Gastrocnemius medialis (tissue), 4 donors: ENCODE measurements around the gene RNF224. TPM values are rescaled to one million over a fixed set of nuclear protein-coding genes. Genes with fewer than 3 reads are reported as not detected.

Experiments
- ATAC-seq, 2 donors: fragments of 150-250 bp; one replicate each; pipeline ENCODE4 v1.9.1; 2016
- DNase-seq, 2 donors: peaks; one replicate each; pipeline ENCODE4 v3.0.0-alpha.2; 2019
- H3K27ac ChIP-seq, 4 donors: fragments of 200-600 bp; sonication (generic); 1 replicate in 1 of 4; 2 replicates in 3 of 4; pipeline ENCODE4 v1.5.1; 2016 to 2018; ENCODE audit warnings: mild to moderate bottlenecking in 2 of 4, moderate library complexity in 1 of 4
- H3K27me3 ChIP-seq, 3 donors: fragments of 200-600 bp; sonication (generic) in 2 of 3; 1 replicate in 1 of 3; 2 replicates in 2 of 3; pipeline versions ENCODE4 v1.5.1 to v1.6.0; 2016 to 2019; ENCODE audit warnings: mild to moderate bottlenecking in 1 of 3, moderate library complexity in 1 of 3
- H3K36me3 ChIP-seq, 2 donors: fragments of 200-600 bp; sonication (generic) in 1 of 2; one replicate each; pipeline ENCODE4 v1.5.1; 2017 to 2018
- H3K4me1 ChIP-seq, 2 donors: fragments of 200-600 bp; sonication (generic) in 1 of 2; one replicate each; pipeline ENCODE4 v1.5.1; 2016 to 2017; ENCODE audit warnings: mild to moderate bottlenecking in 2 of 2
- H3K4me3 ChIP-seq, 4 donors: fragments of 200-600 bp; sonication (generic) in 3 of 4; 1 replicate in 1 of 4; 2 replicates in 3 of 4; pipeline ENCODE4 v1.5.1; 2016 to 2019; ENCODE audit warnings: mild to moderate bottlenecking in 2 of 4
- H3K9me3 ChIP-seq, 3 donors: fragments of 200-600 bp; sonication (generic) in 2 of 3; 1 replicate in 1 of 3; 2 replicates in 2 of 3; pipeline ENCODE4 v1.5.1; 2016 to 2019
- POLR2A ChIP-seq, 2 donors: fragments of 450-650 bp; IDR thresholded peaks; one replicate each; pipeline ENCODE4 v1.6.1; 2017; ENCODE audit warnings: antibody characterized with exemption in 2 of 2, mild to moderate bottlenecking in 2 of 2, moderate library complexity in 2 of 2
- in situ Hi-C, 4 donors: fragments of 200-750 bp; cut with MboI; loops; one replicate each; pipeline versions ENCODE4 v1.15.0 to v1.8.0; 2017; ENCODE audit warnings: low sequenced_read_pairs in 4 of 4
- intact Hi-C: fragments of 100-400 bp; cut with DNase I; formaldehyde crosslinking; loops from one replicate; pipeline ENCODE4 v1.15.1; 2023; ENCODE audit warnings: low total_unique reads
- total RNA-seq, 4 donors: library from RNA; depleted of rRNA; stranded (reverse); fragments of >200 nt; gene quantifications; one replicate each; pipeline versions ENCODE4 v1.1.0 to v1.2.3, GENCODE V29; 2016
- TF ChIP-seq, protein P1 (sequence below), 5 experiments: fragments of 450-650 bp in 3 of 5; fragments of 200-600 bp in 2 of 5; sonication (generic) in 2 of 5; IDR thresholded peaks in 4 of 5; conservative IDR thresholded peaks in 1 of 5; 1 replicate in 4 of 5; 2 replicates in 1 of 5; pipeline ENCODE4 v1.5.1; 2016 to 2019; ENCODE audit warnings: antibody characterized with exemption in 5 of 5, mild to moderate bottlenecking in 3 of 5, moderate library complexity in 3 of 5

The RNF224 gene
- total RNA-seq, 4 donors from 2014 or later = not detected

DNA sequence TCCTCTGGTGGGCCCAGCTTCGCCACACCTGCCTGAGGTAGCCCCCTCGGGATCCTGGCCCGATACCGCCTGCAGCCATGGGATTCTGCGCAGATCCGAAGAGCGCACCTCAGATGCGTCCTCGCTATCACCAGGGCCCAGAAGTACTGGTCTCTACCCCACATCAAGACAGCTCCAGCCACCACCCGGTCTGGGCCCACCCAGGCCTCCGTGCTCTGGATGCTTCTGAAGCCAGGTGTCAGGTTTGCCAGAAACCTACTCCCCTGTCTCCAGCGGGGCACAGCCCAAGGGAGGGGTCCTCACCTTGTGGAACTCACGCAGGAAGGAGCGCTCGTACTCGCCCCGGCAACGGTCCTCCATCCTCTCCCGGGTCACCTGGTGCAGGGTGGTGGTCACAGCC is 41.4 kb upstream of the RNF224 start:
- no peak for TF ChIP-seq POLR2A (IDR thresholded peaks at IDR 0.05)
- TF ChIP-seq, protein P1, sequence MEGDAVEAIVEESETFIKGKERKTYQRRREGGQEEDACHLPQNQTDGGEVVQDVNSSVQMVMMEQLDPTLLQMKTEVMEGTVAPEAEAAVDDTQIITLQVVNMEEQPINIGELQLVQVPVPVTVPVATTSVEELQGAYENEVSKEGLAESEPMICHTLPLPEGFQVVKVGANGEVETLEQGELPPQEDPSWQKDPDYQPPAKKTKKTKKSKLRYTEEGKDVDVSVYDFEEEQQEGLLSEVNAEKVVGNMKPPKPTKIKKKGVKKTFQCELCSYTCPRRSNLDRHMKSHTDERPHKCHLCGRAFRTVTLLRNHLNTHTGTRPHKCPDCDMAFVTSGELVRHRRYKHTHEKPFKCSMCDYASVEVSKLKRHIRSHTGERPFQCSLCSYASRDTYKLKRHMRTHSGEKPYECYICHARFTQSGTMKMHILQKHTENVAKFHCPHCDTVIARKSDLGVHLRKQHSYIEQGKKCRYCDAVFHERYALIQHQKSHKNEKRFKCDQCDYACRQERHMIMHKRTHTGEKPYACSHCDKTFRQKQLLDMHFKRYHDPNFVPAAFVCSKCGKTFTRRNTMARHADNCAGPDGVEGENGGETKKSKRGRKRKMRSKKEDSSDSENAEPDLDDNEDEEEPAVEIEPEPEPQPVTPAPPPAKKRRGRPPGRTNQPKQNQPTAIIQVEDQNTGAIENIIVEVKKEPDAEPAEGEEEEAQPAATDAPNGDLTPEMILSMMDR (IDR thresholded peaks at IDR 0.05 in 4 of 5, conservative IDR thresholded peaks at IDR 0.05 in 1 of 5) = no peak
- Histone ChIP-seq H3K4me1 (peaks cover 39 to 44% of the 10 kb centered on the region in 2 donors), H3K4me3 (no peak overlapping the region), H3K9me3 (no peaks in the 10 kb centered on the region), H3K36me3 (peaks cover 3 to 54% of the 10 kb centered on the region in 2 donors), H3K27me3 (no peaks in the 10 kb centered on the region), H3K27ac (no peak overlapping the region)
- DNase-seq (no peak), ATAC-seq (no peak)
- intact Hi-C loops (no loop called here), in situ Hi-C loops (no loop called here)

DNA sequence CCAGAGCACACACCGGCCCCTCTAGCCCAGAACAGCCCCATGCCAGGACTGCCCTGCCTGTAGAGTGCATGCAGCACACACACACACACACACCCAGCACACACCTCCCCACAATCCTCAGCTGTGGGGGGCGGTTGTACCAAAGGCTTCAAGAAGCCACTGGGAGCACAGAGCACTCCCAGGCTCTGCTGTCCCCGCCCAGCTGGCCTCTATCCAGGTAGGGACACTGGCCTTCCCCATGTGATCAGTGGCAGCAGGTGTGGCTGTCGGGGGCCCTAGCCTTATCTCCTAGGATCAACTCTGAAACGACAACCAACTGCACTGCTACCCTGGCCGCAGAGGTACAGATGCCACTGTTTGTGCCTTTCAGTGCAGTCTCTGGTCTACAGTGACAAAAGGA is 40.9 kb upstream of the RNF224 start:
- intact Hi-C loops = no loop called here
- TF ChIP-seq POLR2A (IDR thresholded peaks at IDR 0.05) = no peak
- TF ChIP-seq, protein P1 (IDR thresholded peaks at IDR 0.05 in 4 of 5, conservative IDR thresholded peaks at IDR 0.05 in 1 of 5) = no peak
- no peaks in the 10 kb centered on the region for H3K9me3 ChIP-seq
- H3K27ac ChIP-seq = peak overlapping the region in 1 of 4 donors; percentile 22
- in situ Hi-C loops = no loop called here
- H3K4me3 ChIP-seq = peak overlapping the region in 3 of 4 donors; percentile 68 to 100 (median 96)
- peaks cover 3 to 54% of the 10 kb centered on the region in 2 donors for H3K36me3 ChIP-seq
- H3K27me3 ChIP-seq = no peaks in the 10 kb centered on the region
- DNase-seq (peak in 1 of 2 donors; percentile 40), ATAC-seq (no peak)
- H3K4me1 ChIP-seq = peaks cover 39 to 44% of the 10 kb centered on the region in 2 donors

DNA sequence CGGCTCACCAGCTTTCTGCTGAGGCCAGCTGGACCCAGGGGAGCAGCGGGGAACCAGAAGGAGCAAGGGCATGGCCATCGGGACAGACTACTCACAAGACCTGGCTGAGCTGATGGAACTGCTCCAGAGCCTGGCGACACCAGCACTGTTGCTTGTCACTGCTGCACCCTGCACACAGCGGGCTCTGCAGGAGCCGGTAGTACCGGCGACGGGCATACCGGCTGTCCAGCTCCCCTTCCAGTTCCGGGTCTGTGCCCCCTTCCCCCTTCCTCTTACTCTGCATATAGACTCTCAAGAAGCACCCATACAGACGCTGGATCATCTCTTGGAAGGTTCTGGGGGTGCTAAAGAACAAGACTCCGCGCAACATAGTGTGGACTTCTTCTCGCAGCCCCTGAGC is 39.9 kb upstream of the RNF224 start:
- DNase-seq = no peak
- Histone ChIP-seq H3K36me3 (peaks cover 3 to 50% of the 10 kb centered on the region in 2 donors), H3K9me3 (no peaks in the 10 kb centered on the region), H3K27ac (peak overlapping the region in 1 of 4 donors; percentile 85), H3K4me3 (peak overlapping the region; percentile 68 to 100 (median 97)), H3K4me1 (peaks cover 39 to 44% of the 10 kb centered on the region in 2 donors), H3K27me3 (no peaks in the 10 kb centered on the region)
- no peak for ATAC-seq
- in situ Hi-C loops = no loop called here
- intact Hi-C loops = no loop called here
- TF ChIP-seq, protein P1 (IDR thresholded peaks at IDR 0.05 in 4 of 5, conservative IDR thresholded peaks at IDR 0.05 in 1 of 5) = no peak
- TF ChIP-seq POLR2A (IDR thresholded peaks at IDR 0.05) = no peak

DNA sequence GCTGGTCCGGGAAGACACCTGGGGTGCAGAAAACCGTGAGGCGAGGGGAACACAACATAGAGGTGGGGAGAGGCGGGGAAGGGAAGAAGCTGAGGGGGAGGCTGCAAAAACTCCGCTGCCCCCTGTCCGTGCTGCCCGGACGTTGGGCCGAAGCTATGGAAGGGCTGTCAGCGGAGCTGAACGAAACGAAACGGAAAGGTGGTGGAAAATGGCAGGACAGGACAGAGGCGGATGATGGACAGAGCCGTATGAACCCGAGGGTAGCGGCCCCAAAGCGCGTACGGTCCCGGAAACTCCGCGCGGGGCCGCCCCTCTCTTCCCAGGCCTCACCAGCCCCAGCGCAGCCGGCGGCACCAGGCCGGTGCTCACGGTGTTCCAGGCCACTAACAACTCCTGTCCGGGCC is 39.2 kb upstream of the RNF224 start:
- in situ Hi-C loops = no loop called here
- H3K9me3 ChIP-seq = no peaks in the 10 kb centered on the region
- ATAC-seq (peak; percentile 13 to 25), DNase-seq (no peak)
- H3K4me1 ChIP-seq = peaks cover 39 to 44% of the 10 kb centered on the region in 2 donors
- peak overlapping the region; percentile 85 to 98 (median 96) for H3K27ac ChIP-seq
- H3K36me3 ChIP-seq = peaks cover 0 to 42% of the 10 kb centered on the region in 2 donors
- H3K27me3 ChIP-seq = no peaks in the 10 kb centered on the region
- peak overlapping the region; percentile 68 to 100 (median 97) for H3K4me3 ChIP-seq
- no peak for TF ChIP-seq POLR2A (IDR thresholded peaks at IDR 0.05)
- TF ChIP-seq, protein P1 (IDR thresholded peaks at IDR 0.05 in 4 of 5, conservative IDR thresholded peaks at IDR 0.05 in 1 of 5) = no peak
- intact Hi-C loops = loop anchor here (1.0 to 2.0 kb wide), 6 partner anchors 12 to 102 kb away; partner anchors contain the start of genes MAN1B1, NDOR1, TMEM203 and TPRN
